GM12864 (cell line): ENCODE measurements around the gene CREBRF.

Source experiments
- DNase-seq: peaks from one replicate; pipeline ENCODE4 v3.0.0-alpha.2; 2011; ENCODE audit warnings: low read depth
- H3K4me3 ChIP-seq: 2 replicates; pipeline ENCODE4 v1.5.1; 2011; ENCODE audit warnings: mild to moderate bottlenecking, low read depth, low read length, control low read depth
- TF ChIP-seq, protein P1 (sequence below): IDR thresholded peaks from 2 replicates; pipeline ENCODE4 v1.5.1; 2011; ENCODE audit warnings: low read depth, mild to moderate bottlenecking, moderate library complexity, low read length, control low read depth, inconsistent platforms; ENCODE audit errors: missing control alignments

Gene CREBRF

DNA sequence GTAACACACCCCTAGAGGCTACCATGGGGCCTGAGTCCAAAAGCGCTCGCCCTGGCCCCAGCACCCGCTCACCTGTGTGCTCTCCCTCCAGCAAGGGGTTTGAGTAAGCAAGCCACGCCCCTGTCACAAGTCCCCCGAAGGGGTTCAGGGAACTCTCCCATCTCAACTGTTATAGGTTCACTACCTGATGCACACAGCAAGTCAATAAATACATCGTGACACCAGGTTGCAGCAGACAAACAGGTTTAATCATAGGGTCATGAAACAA lies 8.4 kb upstream of the CREBRF start:
- DNase-seq = no peak
- TF ChIP-seq, protein P1, sequence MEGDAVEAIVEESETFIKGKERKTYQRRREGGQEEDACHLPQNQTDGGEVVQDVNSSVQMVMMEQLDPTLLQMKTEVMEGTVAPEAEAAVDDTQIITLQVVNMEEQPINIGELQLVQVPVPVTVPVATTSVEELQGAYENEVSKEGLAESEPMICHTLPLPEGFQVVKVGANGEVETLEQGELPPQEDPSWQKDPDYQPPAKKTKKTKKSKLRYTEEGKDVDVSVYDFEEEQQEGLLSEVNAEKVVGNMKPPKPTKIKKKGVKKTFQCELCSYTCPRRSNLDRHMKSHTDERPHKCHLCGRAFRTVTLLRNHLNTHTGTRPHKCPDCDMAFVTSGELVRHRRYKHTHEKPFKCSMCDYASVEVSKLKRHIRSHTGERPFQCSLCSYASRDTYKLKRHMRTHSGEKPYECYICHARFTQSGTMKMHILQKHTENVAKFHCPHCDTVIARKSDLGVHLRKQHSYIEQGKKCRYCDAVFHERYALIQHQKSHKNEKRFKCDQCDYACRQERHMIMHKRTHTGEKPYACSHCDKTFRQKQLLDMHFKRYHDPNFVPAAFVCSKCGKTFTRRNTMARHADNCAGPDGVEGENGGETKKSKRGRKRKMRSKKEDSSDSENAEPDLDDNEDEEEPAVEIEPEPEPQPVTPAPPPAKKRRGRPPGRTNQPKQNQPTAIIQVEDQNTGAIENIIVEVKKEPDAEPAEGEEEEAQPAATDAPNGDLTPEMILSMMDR = no peak
- no peak overlapping the region for H3K4me3 ChIP-seq

DNA sequence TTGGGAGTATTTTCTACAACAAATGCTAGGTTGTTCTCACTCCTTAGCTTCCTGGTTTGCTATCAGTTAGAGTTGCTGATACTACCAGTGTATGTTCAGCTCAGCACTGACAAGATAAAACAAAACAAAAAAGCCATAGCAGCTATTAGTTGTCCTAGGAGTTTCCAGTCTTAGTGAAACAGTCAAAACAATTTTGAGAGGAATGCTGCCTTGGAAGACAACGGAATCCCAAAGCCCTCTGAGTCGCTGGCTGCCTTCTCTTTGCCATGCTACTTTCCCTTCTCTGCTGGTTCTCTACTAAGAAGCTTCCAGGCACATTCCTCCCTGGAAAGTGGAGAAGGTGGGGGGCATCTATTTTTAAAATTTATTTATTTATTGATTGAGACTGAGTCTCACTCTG lies 5.4 kb upstream of the CREBRF start:
- TF ChIP-seq, protein P1 = no peak
- H3K4me3 ChIP-seq = no peak overlapping the region
- no peak for DNase-seq

DNA sequence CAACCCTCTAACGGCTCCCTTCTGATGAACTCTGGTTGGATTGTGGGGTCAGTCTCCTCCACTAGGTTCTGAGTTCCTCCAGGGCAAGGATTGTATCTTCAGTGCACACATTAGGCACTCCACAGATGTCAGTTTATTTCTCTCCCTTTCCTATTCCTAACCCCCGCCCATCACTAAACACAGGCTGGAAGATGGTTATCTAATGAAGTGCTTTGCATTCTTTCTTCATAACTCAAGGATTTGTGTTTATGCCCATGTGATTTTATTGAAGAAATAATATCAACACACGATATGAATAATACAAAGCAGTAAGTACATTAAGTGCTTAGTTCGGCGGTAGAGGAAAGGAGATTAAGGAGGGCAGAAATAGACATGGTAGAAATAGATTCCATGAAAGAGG lies 4.4 kb upstream of the CREBRF start:
- DNase-seq = no peak
- TF ChIP-seq, protein P1 = no peak
- H3K4me3 ChIP-seq = no peak overlapping the region

DNA sequence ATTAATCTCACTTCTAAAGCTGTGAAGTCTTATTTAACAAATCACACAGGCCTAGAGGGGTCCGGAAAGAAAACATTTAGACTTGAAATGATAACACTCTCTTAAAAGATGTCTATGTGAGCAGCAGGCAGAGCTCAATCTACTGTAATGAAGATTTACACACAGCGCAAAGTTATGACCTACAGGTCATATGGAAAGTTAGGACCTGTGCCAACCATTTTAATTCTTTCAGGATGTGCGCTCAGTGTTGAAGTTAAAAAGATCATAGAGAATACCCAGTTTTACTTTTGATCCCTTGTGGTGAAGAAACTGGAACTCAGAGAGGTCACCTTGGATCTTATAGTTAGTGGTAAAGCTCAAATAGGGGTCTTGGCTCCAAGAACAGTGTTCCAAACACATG lies 3.1 kb upstream of the CREBRF start:
- H3K4me3 ChIP-seq = no peak overlapping the region
- TF ChIP-seq, protein P1 = no peak
- DNase-seq = no peak

DNA sequence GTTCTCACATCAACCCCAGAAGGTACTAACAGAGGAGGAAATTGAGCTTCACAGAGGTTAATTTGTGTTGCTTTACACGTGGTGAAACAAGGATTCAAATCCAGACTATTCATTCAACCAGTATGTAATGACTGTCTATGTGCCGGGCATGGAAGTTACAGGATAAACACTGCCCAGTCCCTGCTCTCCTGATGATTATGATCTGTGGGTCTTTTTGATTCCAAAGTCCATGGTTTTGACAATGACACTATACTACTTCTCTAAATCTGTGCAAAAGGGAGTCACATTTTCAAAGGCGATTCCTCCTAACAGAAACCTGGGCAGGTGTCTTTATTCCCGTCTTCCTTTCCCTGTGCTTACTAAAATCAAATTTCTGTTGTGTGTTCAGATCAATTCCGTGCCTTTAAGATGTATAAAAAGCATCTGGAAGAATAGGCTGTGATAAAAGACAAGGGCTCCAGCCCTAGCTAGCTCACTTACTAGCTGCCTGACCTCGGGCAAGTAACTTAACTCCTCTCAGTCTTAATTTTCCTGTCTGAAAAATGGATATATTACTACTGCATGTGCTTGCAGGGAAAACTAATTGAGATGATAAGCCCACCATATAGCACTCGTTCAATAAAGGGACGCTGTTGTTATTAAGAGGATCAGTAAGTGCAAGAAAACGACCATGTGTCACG lies 970 bp upstream of the CREBRF start:
- TF ChIP-seq, protein P1 = no peak
- DNase-seq = no peak
- H3K4me3 ChIP-seq = peak overlapping the region; percentile 72

DNA sequence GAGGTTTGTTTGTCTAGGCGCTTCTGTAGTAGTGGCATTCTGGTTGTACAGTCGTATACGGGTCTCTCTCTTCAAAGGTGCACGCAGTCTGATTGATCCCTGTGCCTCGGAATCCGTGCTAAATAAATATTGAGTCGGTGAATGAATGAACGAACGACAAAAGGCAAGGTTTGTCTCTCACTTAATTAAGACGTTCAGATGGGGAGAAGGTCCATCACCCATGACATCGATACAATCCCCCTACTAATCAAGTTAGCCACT lies 500 bp upstream of the CREBRF start:
- TF ChIP-seq, protein P1 = no peak
- peak overlapping the region; percentile 72 for H3K4me3 ChIP-seq
- DNase-seq = no peak

DNA sequence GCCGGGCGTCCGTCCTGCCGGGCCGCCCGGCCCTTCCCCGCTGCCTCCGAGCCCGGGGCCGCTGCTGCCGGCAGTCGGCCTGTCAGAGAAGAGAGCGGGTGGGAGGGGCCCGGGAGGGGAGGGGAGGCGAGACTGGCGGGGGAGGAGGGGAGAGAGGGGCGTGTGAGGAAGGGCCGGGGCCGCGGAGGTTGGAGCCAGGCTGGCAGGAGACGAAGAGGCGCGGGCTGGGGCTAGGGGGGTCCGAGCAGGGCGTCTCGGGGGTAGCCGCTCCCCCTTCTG lies 570 bp downstream of the CREBRF start:
- TF ChIP-seq, protein P1 = no peak
- H3K4me3 ChIP-seq = peak overlapping the region; percentile 72
- DNase-seq = no peak
